Epithelial cell of esophagus (primary cell): Measurements from ENCODE around the gene TFEB.

Experiments used
- DNase-seq: peaks from one replicate; pipeline ENCODE4 v3.0.0; 2010; ENCODE audit warnings: low read depth
- H3K4me3 ChIP-seq: 2 replicates; pipeline ENCODE4 v1.5.1; 2011; ENCODE audit warnings: mild to moderate bottlenecking, low read length, control low read depth
- CTCF ChIP-seq: IDR thresholded peaks from 2 replicates; pipeline ENCODE4 v1.5.1; 2011; ENCODE audit warnings: low read depth, mild to moderate bottlenecking, low read length, control low read depth, inconsistent platforms; ENCODE audit not compliant: insufficient read depth; ENCODE audit errors: missing control alignments

The TFEB gene

GRCh38 chr6:41687501-41688175, 47.8 kb downstream of the TFEB start:
- H3K4me3 ChIP-seq = no peak overlapping the region
- peak; percentile 29 for DNase-seq
- TF ChIP-seq CTCF = no peak

GRCh38 chr6:41685641-41686380, 49.6 kb downstream of the TFEB start:
- no peak for DNase-seq
- no peak for TF ChIP-seq CTCF
- no peak overlapping the region for H3K4me3 ChIP-seq

GRCh38 chr6:41684311-41685180, 50.9 kb downstream of the TFEB start:
- no peak for DNase-seq
- no peak for TF ChIP-seq CTCF

GRCh38 chr6:41683523-41684310, 51.7 kb downstream of the TFEB start:
- peak; percentile 83 for TF ChIP-seq CTCF
- DNase-seq = peak; percentile 68
- H3K4me3 ChIP-seq = peak overlapping the region; percentile 27

More at GRCh38 chr6:41684311-41685180, 50.9 kb downstream of the TFEB start:
- no peak overlapping the region for H3K4me3 ChIP-seq

GRCh38 chr6:41683273-41683522, 52.2 kb downstream of the TFEB start:
- TF ChIP-seq CTCF = no peak
- no peak for DNase-seq
- H3K4me3 ChIP-seq = peak overlapping the region; percentile 27

- no peak overlapping the region for H3K4me3 ChIP-seq
- no peak for TF ChIP-seq CTCF
- DNase-seq = no peak
These were observed 52.7 kb downstream of the TFEB start for GRCh38 chr6:41682497-41683272.
